B cell (primary cell): ENCODE measurements around the gene ENDOV. TPM values are rescaled to one million over a fixed set of nuclear protein-coding genes. Genes with fewer than 3 reads are reported as not detected.

ENCODE experiments used
- ATAC-seq: fragments of 200-7000 bp; cut with Tn5 transposase; one replicate; pipeline ENCODE4 v1.10.0; 2021; ENCODE audit warnings: low read depth, mild to moderate bottlenecking, moderate number of reproducible peaks, moderate library complexity
- CTCF ChIA-PET: fragments of 350-600 bp; sonication (Branson Sonifier 250); formaldehyde crosslinking; loops from one replicate; lab custom pipeline; 2021; ENCODE audit warnings: antibody characterized with exemption, inconsistent platforms; lab: Charles Lee
- POLR2A ChIA-PET: fragments of 350-600 bp; sonication (Branson Sonifier 250); formaldehyde crosslinking; loops from one replicate; lab custom pipeline; 2021; ENCODE audit warnings: antibody characterized with exemption; lab: Charles Lee
- DNase-seq: peaks from one replicate; pipeline ENCODE4 v3.0.0; 2013
- H2AFZ ChIP-seq: 2 replicates; pipeline ENCODE4 v1.6.1; 2012; ENCODE audit warnings: mild to moderate bottlenecking, low read depth, low read length; ENCODE audit not compliant: insufficient read depth, poor library complexity, severe bottlenecking
- H3K27ac ChIP-seq, 2 donors: 1 replicate in 1 of 2; 2 replicates in 1 of 2; pipeline ENCODE4 v1.5.1; 2012 to 2013; ENCODE audit warnings: low read length in 2 of 2, mild to moderate bottlenecking in 2 of 2, moderate library complexity in 1 of 2
- H3K27me3 ChIP-seq, 4 experiments: fragments of 200-600 bp in 1 of 4; sonication (generic) in 1 of 4; replicated peaks in 1 of 4; 1 replicate in 2 of 4; 2 replicates in 2 of 4; pipeline versions ENCODE4 v1.6.1 to v1.7.0; 2013 to 2016; ENCODE audit warnings: low read length in 3 of 4, mild to moderate bottlenecking in 2 of 4, mixed read lengths in 1 of 4, moderate library complexity in 1 of 4; ENCODE audit not compliant: insufficient read depth in 4 of 4, control insufficient read depth in 3 of 4; ENCODE audit errors: control extremely low read depth in 1 of 4
- H3K36me3 ChIP-seq, 2 experiments: replicated peaks in 1 of 2; 1 replicate in 1 of 2; 2 replicates in 1 of 2; pipeline versions ENCODE4 v1.6.1 to v1.7.1; 2013; ENCODE audit warnings: low read length in 1 of 2; ENCODE audit not compliant: insufficient read depth in 2 of 2, control insufficient read depth in 1 of 2; ENCODE audit errors: control extremely low read depth in 1 of 2, extremely low read depth in 1 of 2
- H3K4me1 ChIP-seq, 2 donors: fragments of 200-600 bp in 1 of 2; sonication (generic) in 1 of 2; 1 replicate in 1 of 2; 2 replicates in 1 of 2; pipeline versions ENCODE4 v1.5.1 to v1.6.1; 2013 to 2017; ENCODE audit warnings: low read length in 2 of 2; ENCODE audit not compliant: control insufficient read depth in 2 of 2, insufficient read depth in 2 of 2
- H3K4me2 ChIP-seq: replicated peaks from 2 replicates; pipeline ENCODE3; 2012; ENCODE audit warnings: mild to moderate bottlenecking, low read depth, low read length; ENCODE audit not compliant: poor library complexity, severe bottlenecking
- H3K4me3 ChIP-seq, 5 experiments: fragments of 200-600 bp in 1 of 5; sonication (generic) in 1 of 5; 1 replicate in 3 of 5; 2 replicates in 2 of 5; pipeline versions ENCODE4 v1.5.1 to v1.7.0; 2011 to 2016; ENCODE audit warnings: low read length in 4 of 5, mild to moderate bottlenecking in 4 of 5, low read depth in 2 of 5, control low read depth in 1 of 5, moderate library complexity in 1 of 5; ENCODE audit not compliant: insufficient read depth in 1 of 5; ENCODE audit errors: control extremely low read depth in 1 of 5, extremely low read depth in 1 of 5
- H3K79me2 ChIP-seq: fragments of 200-600 bp; sonication (generic); one replicate; pipeline ENCODE4 v1.6.0; 2016; ENCODE audit warnings: low read length; ENCODE audit not compliant: control insufficient read depth, insufficient read depth
- H3K9ac ChIP-seq: fragments of 200-600 bp; sonication (generic); 2 replicates; pipeline ENCODE4 v1.6.1; 2017; ENCODE audit warnings: mild to moderate bottlenecking, low read length, moderate library complexity
- H3K9me3 ChIP-seq, 3 donors: one replicate each; pipeline versions ENCODE4 v1.6.1 to v1.7.1; 2013; ENCODE audit warnings: low read length in 2 of 3; ENCODE audit not compliant: control insufficient read depth in 2 of 3, insufficient read depth in 1 of 3; ENCODE audit errors: control extremely low read depth in 1 of 3
- H4K20me1 ChIP-seq: 2 replicates; pipeline ENCODE4 v1.6.0; 2012; ENCODE audit warnings: mild to moderate bottlenecking, low read length; ENCODE audit not compliant: insufficient read depth, control insufficient read depth, poor library complexity, severe bottlenecking
- H3K27ac Mint-ChIP-seq: one replicate; pipeline ENCODE4 v1.8.0; 2021; ENCODE audit warnings: mixed read lengths
- H3K27me3 Mint-ChIP-seq: one replicate; pipeline ENCODE4 v1.8.0; 2021; ENCODE audit warnings: mixed read lengths
- H3K4me1 Mint-ChIP-seq: one replicate; pipeline ENCODE4 v1.8.0; 2021; ENCODE audit warnings: mixed read lengths
- H3K4me3 Mint-ChIP-seq: one replicate; pipeline ENCODE4 v1.8.0; 2021; ENCODE audit warnings: mixed read lengths
- H3K9me3 Mint-ChIP-seq: one replicate; pipeline ENCODE4 v1.8.0; 2022; ENCODE audit warnings: mixed read lengths; ENCODE audit not compliant: insufficient read depth
- CTCF ChIP-seq: fragments of 200-600 bp; IDR thresholded peaks from one replicate; pipeline ENCODE4 v1.8.0; 2022; ENCODE audit warnings: antibody characterized with exemption, mild to moderate bottlenecking
- EZH2 ChIP-seq: IDR thresholded peaks from 2 replicates; pipeline ENCODE4 v1.6.1; 2012; ENCODE audit warnings: borderline replicate concordance, low read depth, mild to moderate bottlenecking, moderate library complexity, low read length; ENCODE audit not compliant: insufficient read depth, poor library complexity, severe bottlenecking
- WGBS: methylation state at CpG from one replicate; pipeline ENCODE4 v1.1.5; 2013; ENCODE audit warnings: missing lambda C conversion rate; ENCODE audit not compliant: insufficient coverage; 5-methylcytosine and 5-hydroxymethylcytosine counted together
- intact Hi-C: fragments of 100-400 bp; cut with micrococcal nuclease; formaldehyde crosslinking; loops from one replicate; pipeline ENCODE4 v1.10.0; 2022
- polyA plus RNA-seq: library from polyadenylated mRNA; depleted of rRNA; stranded (reverse); fragments of >200 nt; gene quantifications from 2 replicates; pipeline ENCODE4 v1.2.3, GENCODE V29; 2012
- total RNA-seq, 2 donors: library from RNA; stranded (reverse); fragments of 120-200 nt in 1 of 2; gene quantifications; 1 replicate in 1 of 2; 2 replicates in 1 of 2; pipeline versions ENCODE4 v1.2.3 to v1.2.4, GENCODE V29; 2013 to 2022

Gene ENDOV
- total and polyA plus RNA-seq, 2 donors (not counting 1 experiment from before 2014, with no cell fraction given): 25.3 to 49.5 TPM

- H3K4me1 ChIP-seq: peaks cover 37 to 39% of the 10 kb centered on the region in 2 donors
- H3K4me3 Mint-ChIP-seq: no peak overlapping the region
- no peaks in the 10 kb centered on the region for H3K27me3 Mint-ChIP-seq
- H4K20me1 ChIP-seq: no peaks in the 10 kb centered on the region
- H3K9me3 Mint-ChIP-seq: no peaks in the 10 kb centered on the region
- peaks cover 3% of the 10 kb centered on the region for H3K79me2 ChIP-seq
- no peak overlapping the region for H3K4me3 ChIP-seq
- 88% methylated on average over 9 of the region's 9 CpGs for WGBS
- no peaks in the 10 kb centered on the region for H3K9me3 ChIP-seq
- ChIA-PET POLR2A (no interaction called here), CTCF (interaction anchor here (0.8 to 6.7 kb wide), 7 partner anchors 10 to 566 kb away, joined by 3 to 75 read pairs (median 4); partner anchors contain the start of gene CHMP6)
- no peak overlapping the region for H3K9ac ChIP-seq
- H3K4me1 Mint-ChIP-seq: peaks cover 27% of the 10 kb centered on the region
- H3K4me2 ChIP-seq: peak overlapping the region; percentile 68
- ATAC-seq: no peak
- peaks cover 0 to 3% (median 0%) of the 10 kb centered on the region in 4 experiments for H3K27me3 ChIP-seq
- H2AFZ ChIP-seq: no peak overlapping the region
- intact Hi-C loops: no loop called here
- TF ChIP-seq CTCF (no peak), EZH2 (no peak)
- no peak for DNase-seq
- no peaks in the 10 kb centered on the region for H3K36me3 ChIP-seq
- H3K27ac ChIP-seq: no peak overlapping the region
- H3K27ac Mint-ChIP-seq: peak overlapping the region; percentile 26
Observed at GRCh38 chr17:80425835-80426426, 11.0 kb downstream of the ENDOV start.

GRCh38 chr17:80426671-80427326, 11.8 kb downstream of the ENDOV start:
- no peaks in the 10 kb centered on the region for H3K9me3 Mint-ChIP-seq
- intact Hi-C loops: loop anchor here (1.0 kb wide), 1 partner anchor 555 kb away; no protein-coding TSS in a partner anchor
- H3K4me3 Mint-ChIP-seq: no peak overlapping the region
- DNase-seq (peak; percentile 90), ATAC-seq (peak; percentile 96)
- H3K4me1 ChIP-seq: peaks cover 37 to 39% of the 10 kb centered on the region in 2 donors
- ChIA-PET POLR2A (interaction anchor here (1.5 kb wide), 1 partner anchor 11 kb away, joined by 10 read pairs; no protein-coding TSS in a partner anchor), CTCF (interaction anchor here (0.6 to 6.7 kb wide), 30 partner anchors 11 to 677 kb away, joined by 3 to 75 read pairs (median 3); no protein-coding TSS in a partner anchor)
- peak overlapping the region; percentile 17 for H2AFZ ChIP-seq
- no peaks in the 10 kb centered on the region for H3K36me3 ChIP-seq
- H3K9me3 ChIP-seq: no peaks in the 10 kb centered on the region
- H3K79me2 ChIP-seq: peaks cover 3% of the 10 kb centered on the region
- H3K27me3 Mint-ChIP-seq: no peaks in the 10 kb centered on the region
- TF ChIP-seq CTCF: peak; percentile 95
- TF ChIP-seq EZH2: no peak
- peaks cover 27% of the 10 kb centered on the region for H3K4me1 Mint-ChIP-seq
- no peak overlapping the region for H3K27ac Mint-ChIP-seq
- H4K20me1 ChIP-seq: no peaks in the 10 kb centered on the region
- 43% methylated on average over 24 of the region's 24 CpGs for WGBS
- H3K27me3 ChIP-seq: peaks cover 0 to 3% (median 0%) of the 10 kb centered on the region in 4 experiments
- no peak overlapping the region for H3K27ac ChIP-seq
- no peak overlapping the region for H3K9ac ChIP-seq
- H3K4me2 ChIP-seq: peak overlapping the region; percentile 43
- no peak overlapping the region for H3K4me3 ChIP-seq
